Esophagus muscularis mucosa (tissue), 4 donors: ENCODE results near the gene PTAFR. TPM values are rescaled to one million over a fixed set of nuclear protein-coding genes. Genes with fewer than 3 reads are reported as not detected.

ENCODE experiments used
- DNase-seq: peaks from one replicate; pipeline ENCODE4 v3.0.0-alpha.2; 2017; ENCODE audit errors: extremely low spot score
- H3K27ac ChIP-seq, 4 donors: fragments of 200-600 bp; sonication (generic); replicated peaks in 1 of 4; 1 replicate in 3 of 4; 2 replicates in 1 of 4; pipeline ENCODE4 v1.5.1; 2016 to 2019; ENCODE audit warnings: mild to moderate bottlenecking in 1 of 4
- H3K27me3 ChIP-seq, 4 donors: fragments of 200-600 bp; sonication (generic); one replicate each; pipeline versions ENCODE4 v1.5.1 to v1.6.0; 2016 to 2019
- H3K36me3 ChIP-seq, 4 donors: fragments of 200-600 bp; sonication (generic); one replicate each; pipeline ENCODE4 v1.5.1; 2016 to 2019
- H3K4me1 ChIP-seq, 4 donors: fragments of 200-600 bp; sonication (generic); one replicate each; pipeline ENCODE4 v1.5.1; 2016 to 2019
- H3K4me3 ChIP-seq, 4 donors: fragments of 200-600 bp; sonication (generic); 1 replicate in 2 of 4; 2 replicates in 2 of 4; pipeline ENCODE4 v1.5.1; 2016 to 2019; ENCODE audit warnings: mild to moderate bottlenecking in 4 of 4, moderate library complexity in 1 of 4
- H3K9me3 ChIP-seq, 4 donors: fragments of 200-600 bp; sonication (generic); 1 replicate in 3 of 4; 2 replicates in 1 of 4; pipeline ENCODE4 v1.5.1; 2016 to 2019
- CTCF ChIP-seq, 3 experiments: fragments of 200-600 bp in 2 of 3; fragments of 450-650 bp in 1 of 3; sonication (generic) in 2 of 3; IDR thresholded peaks; one replicate each; pipeline ENCODE4 v1.5.1; 2017 to 2019; ENCODE audit warnings: antibody characterized with exemption in 3 of 3, mild to moderate bottlenecking in 2 of 3, moderate library complexity in 1 of 3
- EP300 ChIP-seq: sonication (generic); formaldehyde crosslinking; IDR thresholded peaks from one replicate; pipeline ENCODE4 v1.6.1; 2017; ENCODE audit warnings: antibody characterized with exemption
- POLR2A ChIP-seq: fragments of 450-650 bp; IDR thresholded peaks from one replicate; pipeline ENCODE4 v1.6.1; 2017; ENCODE audit warnings: antibody characterized with exemption, moderate library complexity, mild to moderate bottlenecking, low read depth
- POLR2AphosphoS5 ChIP-seq, 2 donors: sonication (generic); formaldehyde crosslinking; IDR thresholded peaks; one replicate each; pipeline ENCODE4 v1.6.1; 2017; ENCODE audit warnings: antibody characterized with exemption in 2 of 2
- WGBS: methylation state at CpG from one replicate; pipeline ENCODE4 v1.1.5; 2018; 5-methylcytosine and 5-hydroxymethylcytosine counted together
- intact Hi-C: fragments of 100-400 bp; cut with DNase I; formaldehyde crosslinking; loops from one replicate; pipeline ENCODE4 v1.15.1; 2023
- total RNA-seq, 4 donors: library from RNA; depleted of rRNA; stranded (reverse); fragments of >200 nt; gene quantifications; one replicate each; pipeline versions ENCODE4 v1.1.0 to v1.2.1, GENCODE V29; 2016

The PTAFR gene
- total RNA-seq, 4 donors from 2014 or later, result 4.6 to 8.1 (median 6.8) TPM

GRCh38 chr1:28190996-28191645 is 14.6 kb upstream of the PTAFR start:
- no peak overlapping the region for H3K4me3 ChIP-seq
- H3K27ac ChIP-seq, result no peak overlapping the region
- TF ChIP-seq POLR2AphosphoS5 (IDR thresholded peaks at IDR 0.05) (no peak), CTCF (IDR thresholded peaks at IDR 0.05) (no peak), POLR2A (no peak), EP300 (no peak)
- intact Hi-C loops, result no loop called here
- peaks cover 0 to 5% (median 0%) of the 10 kb centered on the region in 4 donors for H3K4me1 ChIP-seq
- DNase-seq, result no peak
- WGBS, result 66% methylated on average over 12 of the region's 12 CpGs
- H3K9me3 ChIP-seq, result no peaks in the 10 kb centered on the region
- H3K27me3 ChIP-seq, result no peaks in the 10 kb centered on the region
- peaks cover 0 to 9% (median 0%) of the 10 kb centered on the region in 4 donors for H3K36me3 ChIP-seq

DNA sequence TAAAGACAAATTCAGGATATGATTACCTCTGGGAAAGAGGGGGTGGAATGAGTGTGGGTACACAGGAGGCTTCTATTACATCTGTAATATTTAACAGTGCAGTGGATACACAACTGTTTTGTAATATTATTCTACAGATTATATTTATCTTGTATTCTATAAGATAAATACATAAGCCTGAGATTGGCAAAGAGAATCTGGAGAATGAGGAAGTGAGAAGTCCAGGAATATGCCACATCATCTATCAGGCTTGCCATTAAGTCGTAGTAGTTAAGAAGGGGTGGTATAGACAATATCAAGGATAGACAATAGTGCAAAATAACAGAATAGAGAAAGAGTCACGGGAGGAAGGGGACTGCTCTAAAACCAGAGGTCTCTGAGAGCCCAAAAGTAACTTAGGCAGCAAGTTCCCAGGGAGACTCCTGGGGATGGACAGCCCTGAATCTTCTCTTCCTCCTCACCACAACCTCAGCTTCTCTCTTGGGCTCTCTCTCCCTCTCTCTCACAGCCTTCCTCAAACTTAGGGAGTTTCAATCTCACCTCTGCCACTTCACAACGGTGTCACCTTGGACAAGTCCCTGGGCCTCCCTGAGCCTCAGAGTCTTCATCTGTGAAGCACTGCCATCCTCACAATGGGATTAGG is 14.0 kb upstream of the PTAFR start:
- H3K27ac ChIP-seq, result no peak overlapping the region
- 73% methylated on average over 3 of the region's 3 CpGs for WGBS
- intact Hi-C loops, result no loop called here
- H3K4me1 ChIP-seq, result peaks cover 0 to 5% (median 0%) of the 10 kb centered on the region in 4 donors
- peaks cover 0 to 6% (median 0%) of the 10 kb centered on the region in 4 donors for H3K36me3 ChIP-seq
- DNase-seq, result no peak
- no peak overlapping the region for H3K4me3 ChIP-seq
- H3K27me3 ChIP-seq, result no peaks in the 10 kb centered on the region
- TF ChIP-seq POLR2A, result no peak
- no peak for TF ChIP-seq CTCF (IDR thresholded peaks at IDR 0.05)
- TF ChIP-seq EP300, result no peak
- no peak for TF ChIP-seq POLR2AphosphoS5 (IDR thresholded peaks at IDR 0.05)
- H3K9me3 ChIP-seq, result no peaks in the 10 kb centered on the region

DNA sequence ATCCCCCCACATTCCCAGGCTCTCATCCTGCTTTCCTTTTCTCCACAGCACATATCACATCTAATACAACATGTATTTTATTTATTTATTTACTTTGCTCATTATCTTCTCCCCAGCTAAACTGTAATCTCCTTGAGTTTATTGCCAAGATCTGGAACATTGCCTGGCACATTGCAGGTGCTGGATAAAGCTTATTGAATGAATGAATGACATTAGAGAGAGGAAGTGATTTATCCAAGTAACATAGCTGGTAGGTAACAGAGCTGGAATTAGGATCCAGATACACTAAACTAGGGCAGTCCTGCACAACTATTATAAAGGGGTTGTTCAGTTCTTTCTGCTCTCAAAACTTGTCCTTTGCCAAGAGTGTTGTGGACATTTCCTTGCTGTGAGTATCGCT is 8.6 kb upstream of the PTAFR start:
- Histone ChIP-seq H3K4me3 (no peak overlapping the region), H3K9me3 (no peaks in the 10 kb centered on the region), H3K4me1 (no peaks in the 10 kb centered on the region), H3K27me3 (no peaks in the 10 kb centered on the region), H3K36me3 (no peaks in the 10 kb centered on the region), H3K27ac (no peak overlapping the region)
- intact Hi-C loops, result no loop called here
- TF ChIP-seq POLR2A (no peak), CTCF (IDR thresholded peaks at IDR 0.05) (no peak), EP300 (no peak), POLR2AphosphoS5 (IDR thresholded peaks at IDR 0.05) (no peak)
- WGBS, result 88% methylated on average over 1 of the region's 1 CpG
- DNase-seq, result no peak

DNA sequence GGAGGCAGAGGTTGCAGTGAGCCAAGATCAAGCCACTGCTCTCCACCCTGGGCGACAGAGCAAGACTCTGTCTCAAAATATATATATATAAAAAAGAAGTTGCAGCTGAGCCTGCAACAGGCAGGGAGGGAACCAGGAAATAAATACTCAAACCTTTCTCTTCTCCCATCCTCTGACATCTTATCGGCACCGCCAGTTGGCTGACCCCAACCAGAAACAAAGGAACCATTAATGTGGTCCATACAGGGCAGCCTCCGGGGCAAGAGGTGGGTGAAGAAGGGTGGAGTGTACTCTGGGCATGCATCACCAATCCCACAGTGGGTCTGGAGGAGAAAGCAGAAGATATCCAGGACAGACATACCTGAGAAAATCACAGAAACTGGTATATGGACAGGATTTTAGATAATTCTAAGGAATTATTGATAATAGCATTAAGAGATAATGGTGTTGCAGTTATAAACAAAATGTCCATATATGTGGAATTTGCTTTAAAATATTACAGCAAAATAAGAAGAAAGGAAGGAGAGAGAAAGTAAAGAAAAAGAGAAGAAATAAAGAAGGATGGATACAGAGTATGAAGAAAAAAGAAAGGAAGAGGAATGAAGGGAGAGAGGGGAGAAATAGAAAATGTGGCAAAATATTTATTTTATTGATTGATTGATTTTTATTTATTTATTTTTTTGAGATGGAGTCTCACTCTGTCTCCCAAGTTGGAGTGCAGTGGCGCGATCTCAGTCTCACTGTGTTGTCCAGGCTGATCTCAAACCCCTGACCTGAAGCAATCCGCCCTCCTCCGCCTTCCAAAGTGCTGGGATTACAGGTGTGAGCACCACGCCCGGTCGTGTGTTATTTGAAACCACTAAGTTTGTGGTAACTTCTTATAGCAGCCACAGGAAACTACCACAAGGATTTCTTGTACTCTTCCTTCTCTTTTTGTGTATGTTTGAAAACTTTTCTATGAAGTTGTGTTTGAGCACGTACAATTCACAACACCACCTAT is 4.1 kb upstream of the PTAFR start:
- Histone ChIP-seq H3K4me1 (no peaks in the 10 kb centered on the region), H3K27me3 (peaks cover 0 to 9% (median 0%) of the 10 kb centered on the region in 4 donors), H3K4me3 (no peak overlapping the region), H3K27ac (no peak overlapping the region), H3K36me3 (no peaks in the 10 kb centered on the region), H3K9me3 (no peaks in the 10 kb centered on the region)
- WGBS, result 69% methylated on average over 12 of the region's 12 CpGs
- DNase-seq, result no peak
- intact Hi-C loops, result no loop called here
- TF ChIP-seq POLR2AphosphoS5 (IDR thresholded peaks at IDR 0.05), result no peak
- TF ChIP-seq CTCF (IDR thresholded peaks at IDR 0.05), result no peak
- TF ChIP-seq POLR2A, result no peak
- TF ChIP-seq EP300, result no peak
